ENCODE measurements around the gene RND1.

The RND1 gene

GRCh38 chr12:48838048-48838447, 27.6 kb downstream of the RND1 start:
- DNase-seq = no peak
- intact Hi-C loops (cut with DNase I) = no loop called here

- DNase-seq = no peak
- intact Hi-C loops (cut with DNase I) = no loop called here
These were observed 33.2 kb downstream of the RND1 start for GRCh38 chr12:48832321-48833060.

- intact Hi-C loops (cut with DNase I) = no loop called here
- DNase-seq = no peak
These were observed 34.4 kb downstream of the RND1 start for GRCh38 chr12:48831257-48831656.

GRCh38 chr12:48828841-48829575, 36.7 kb downstream of the RND1 start:
- no peak for DNase-seq
- intact Hi-C loops (cut with DNase I) = no loop called here

GRCh38 chr12:48828293-48828692, 37.4 kb downstream of the RND1 start:
- DNase-seq = no peak
- intact Hi-C loops (cut with DNase I) = no loop called here

DNA sequence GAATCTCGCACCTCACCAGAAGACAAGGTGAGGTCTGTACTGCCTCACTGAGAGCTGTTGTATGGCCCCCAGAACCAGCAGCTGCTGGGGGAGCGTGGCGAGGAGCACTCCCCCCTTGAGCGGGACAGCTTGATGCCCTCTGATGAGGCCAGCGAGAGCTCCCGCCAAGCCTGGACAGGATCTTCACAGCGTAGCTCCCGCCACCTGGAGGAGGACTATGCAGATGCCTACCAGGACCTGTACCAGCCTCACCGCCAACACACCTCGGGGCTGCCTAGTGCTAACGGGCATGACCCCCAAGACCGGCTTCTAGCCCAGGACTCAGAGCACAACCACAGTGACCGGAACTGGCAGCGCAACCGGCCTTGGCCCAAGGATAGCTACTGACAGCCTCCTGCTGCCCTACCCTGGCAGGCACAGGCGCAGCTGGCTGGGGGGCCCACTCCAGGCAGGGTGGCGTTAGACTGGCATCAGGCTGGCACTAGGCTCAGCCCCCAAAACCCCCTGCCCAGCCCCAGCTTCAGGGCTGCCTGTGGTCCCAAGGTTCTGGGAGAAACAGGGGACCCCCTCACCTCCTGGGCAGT, 38.1 kb downstream of the RND1 start:
- no peak for DNase-seq
- intact Hi-C loops (cut with DNase I) = no loop called here

- intact Hi-C loops (cut with DNase I) = no loop called here
- no peak for DNase-seq
These were observed 38.6 kb downstream of the RND1 start for GRCh38 chr12:48827026-48827425.

- no peak for DNase-seq
- intact Hi-C loops (cut with DNase I) = no loop called here
These were observed 39.3 kb downstream of the RND1 start for GRCh38 chr12:48826209-48826855.

GRCh38 chr12:48824905-48825304, 40.8 kb downstream of the RND1 start:
- no peak for DNase-seq
- intact Hi-C loops (cut with DNase I) = no loop called here

- no peak for DNase-seq
- intact Hi-C loops (cut with DNase I) = no loop called here
These were observed 41.6 kb downstream of the RND1 start for GRCh38 chr12:48824112-48824511.

- intact Hi-C loops (cut with DNase I) = no loop called here
These were observed 42.4 kb downstream of the RND1 start for GRCh38 chr12:48823281-48823680.

DNA sequence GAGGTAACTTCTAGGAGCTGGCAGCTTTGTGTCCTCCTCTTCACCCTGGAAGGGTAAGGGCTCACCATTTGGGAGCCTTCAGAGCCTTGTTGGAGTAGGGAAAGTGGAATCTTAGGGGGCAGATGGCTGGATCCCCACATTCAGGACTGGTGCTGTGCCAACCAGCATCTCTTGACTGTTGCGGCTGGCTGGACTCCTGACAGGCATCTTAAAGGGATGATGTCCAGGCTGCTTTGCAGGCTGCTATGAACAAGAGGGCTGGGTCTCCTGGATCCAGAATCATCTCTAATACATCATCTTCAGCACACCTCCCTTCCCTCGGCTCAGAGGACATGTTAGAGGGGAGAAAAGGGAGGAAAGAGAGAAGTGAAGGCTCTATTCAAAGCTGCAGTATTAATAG, 43.0 kb downstream of the RND1 start:
- intact Hi-C loops (cut with DNase I) = no loop called here
- DNase-seq = no peak

More at GRCh38 chr12:48823281-48823680, 42.4 kb downstream of the RND1 start:
- no peak for DNase-seq

DNA sequence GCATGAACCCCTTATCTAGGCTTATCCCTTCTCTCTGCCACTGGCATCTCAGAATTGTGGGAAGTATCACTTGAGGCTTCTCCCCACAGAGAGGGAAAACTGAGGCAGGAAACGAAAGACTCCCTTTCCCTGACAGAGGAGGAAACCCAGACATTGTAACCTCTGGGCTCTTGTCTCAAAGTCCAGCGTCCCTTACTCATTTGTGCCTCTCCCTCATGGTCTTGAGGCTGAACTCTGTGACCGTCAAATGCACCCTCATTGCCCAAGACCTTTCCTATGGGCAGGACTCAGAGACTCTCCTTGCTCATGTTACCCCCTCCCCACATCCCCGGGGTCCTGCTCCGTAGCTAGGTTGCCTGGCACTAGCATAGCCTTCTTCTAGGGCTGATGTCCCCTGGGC, 43.5 kb downstream of the RND1 start:
- no peak for DNase-seq
- intact Hi-C loops (cut with DNase I) = no loop called here

DNA sequence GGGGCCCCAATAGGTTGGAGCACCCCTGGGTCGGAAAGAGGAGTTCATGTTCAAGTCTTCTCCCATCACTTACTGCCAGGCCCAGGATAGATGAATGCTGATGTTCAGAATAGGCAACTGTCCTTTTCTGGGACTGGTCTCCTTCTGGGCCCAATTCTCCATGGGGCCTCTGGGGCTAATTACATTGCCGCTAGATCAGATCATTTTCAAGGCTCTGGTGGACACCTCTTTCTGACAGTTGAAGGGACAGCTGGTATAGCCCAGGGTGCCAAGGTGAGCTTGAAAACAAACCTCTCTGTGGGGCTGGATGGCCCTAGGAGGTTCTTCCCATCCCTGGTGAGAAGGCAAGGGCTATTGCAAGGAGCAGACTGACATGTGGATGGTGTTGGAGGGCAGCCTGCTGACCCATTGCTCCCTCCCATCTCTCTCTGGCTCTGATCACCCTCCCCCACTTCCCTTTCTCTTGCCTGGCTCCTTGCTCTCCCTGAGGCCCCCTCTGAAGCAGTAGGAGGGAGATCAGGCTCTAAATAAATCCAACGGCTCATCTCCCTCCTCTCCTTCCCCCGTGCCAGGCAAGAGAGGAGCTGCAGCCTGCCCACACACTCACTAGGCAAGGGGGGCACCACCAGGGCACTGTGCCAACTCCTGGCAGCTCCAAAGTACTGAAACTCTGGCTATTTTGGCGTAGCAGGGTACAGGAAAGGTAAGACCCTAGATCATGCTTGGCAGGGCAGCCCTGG, 45.5 kb downstream of the RND1 start:
- intact Hi-C loops (cut with DNase I) = no loop called here
- peak in 20 of 42 donors; percentile 15 to 75 (median 48) for DNase-seq

DNA sequence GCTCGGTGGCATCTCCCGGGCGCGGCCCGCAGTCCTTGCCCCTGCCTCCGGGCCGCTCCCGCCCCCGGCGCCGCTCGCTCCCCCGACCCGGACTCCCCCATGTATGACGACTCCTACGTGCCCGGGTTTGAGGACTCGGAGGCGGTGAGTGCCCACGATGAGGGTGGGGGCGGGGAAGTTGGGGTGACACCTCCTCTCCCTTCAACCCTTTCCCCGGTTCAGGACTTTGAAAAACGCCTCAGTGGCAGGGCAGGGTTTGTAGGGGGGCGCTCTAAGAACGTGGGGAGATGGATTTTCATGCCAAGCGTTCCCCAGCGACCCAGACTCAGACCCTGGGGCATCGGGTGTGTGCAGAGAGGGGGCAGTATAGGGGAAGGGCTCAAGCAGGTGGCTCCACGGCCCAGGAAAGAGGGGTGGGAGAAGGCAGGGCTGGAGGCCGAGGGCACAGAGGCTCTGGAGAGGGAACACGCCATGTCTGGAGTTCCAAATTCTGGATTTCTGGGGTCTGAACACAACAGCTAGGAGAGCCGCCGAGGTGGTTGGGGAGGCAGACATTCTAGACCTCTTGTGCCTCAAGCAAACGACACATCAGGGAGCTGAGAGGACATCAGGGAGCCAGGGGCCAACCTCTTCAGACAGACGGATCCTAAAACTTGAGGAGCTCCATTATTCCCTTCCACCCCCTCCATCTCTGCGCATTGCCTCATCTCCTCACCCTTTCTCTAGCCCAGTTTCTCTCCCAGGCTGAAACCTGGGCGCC, 46.7 kb downstream of the RND1 start:
- intact Hi-C loops (cut with DNase I) = no loop called here
- peak in 20 of 42 donors; percentile 9 to 67 (median 37) for DNase-seq

- DNase-seq = peak; percentile 36 to 92 (median 76)
- intact Hi-C loops (cut with DNase I) = no loop called here
These were observed 47.5 kb downstream of the RND1 start, which contains the start of gene CACNB3 for GRCh38 chr12:48817873-48818830. Gene CACNB3 (plus strand): TSS chr12:48818496. CDS start chr12:48818930, 434 bp downstream.
